Germinal center (tissue), 1 donor: ENCODE data around the gene PGBD5.
"Not testable (repeated sequence)": the region's sequence is repeated elsewhere in the genome, so short reads cannot be mapped to it uniquely, and the experiment has no call there.

Experiments used
- DNase-seq: peaks from one replicate; pipeline ENCODE4 v3.0.0; 2012; ENCODE audit warnings: mixed read lengths, low spot score

The PGBD5 gene

GRCh38 chr1:230425252-230426091 lies 660 bp downstream of the PGBD5 start:
- peak; percentile 11 for DNase-seq

DNA sequence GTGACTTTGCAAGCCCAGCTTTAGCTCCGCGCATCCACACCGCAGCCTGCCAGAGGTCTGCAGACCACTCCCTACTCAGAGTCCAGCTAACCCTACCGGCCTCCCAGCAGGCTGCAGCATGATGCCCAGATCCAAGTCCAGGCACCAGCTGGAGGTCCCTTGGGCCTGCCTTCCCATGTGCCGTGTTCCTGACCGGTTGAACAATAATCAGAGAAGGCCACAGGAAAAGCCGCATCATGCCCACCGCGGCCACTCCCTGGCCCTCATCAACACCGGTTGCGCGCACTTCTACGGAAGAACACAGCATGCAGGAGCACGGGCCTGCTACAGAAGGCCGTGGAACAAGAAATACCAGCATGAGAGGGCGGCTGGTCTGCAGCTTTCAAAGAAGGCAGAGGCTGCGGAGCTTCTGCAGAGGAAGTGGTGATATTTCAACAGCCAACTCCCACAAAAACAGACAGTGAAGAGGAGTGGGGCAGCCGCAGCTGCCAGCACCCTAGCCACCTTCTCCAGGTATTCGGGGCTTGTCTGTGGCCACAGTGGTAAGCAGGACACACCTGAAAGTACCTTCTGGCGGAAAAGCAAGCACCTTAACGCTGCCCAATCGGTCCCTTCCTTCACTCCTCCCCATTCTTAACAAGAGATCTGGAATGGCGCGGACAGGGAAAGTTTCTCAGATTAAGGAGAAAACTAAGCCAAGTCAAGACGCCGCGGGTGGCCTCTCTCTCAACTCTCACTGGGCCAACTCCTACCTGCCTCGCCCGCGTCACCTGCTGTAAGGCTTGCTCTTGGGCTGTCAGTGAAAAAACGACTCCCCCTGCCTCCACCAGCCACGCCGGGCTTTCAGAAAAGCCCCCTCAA lies 1.5 kb downstream of the PGBD5 start:
- no peak for DNase-seq

DNA sequence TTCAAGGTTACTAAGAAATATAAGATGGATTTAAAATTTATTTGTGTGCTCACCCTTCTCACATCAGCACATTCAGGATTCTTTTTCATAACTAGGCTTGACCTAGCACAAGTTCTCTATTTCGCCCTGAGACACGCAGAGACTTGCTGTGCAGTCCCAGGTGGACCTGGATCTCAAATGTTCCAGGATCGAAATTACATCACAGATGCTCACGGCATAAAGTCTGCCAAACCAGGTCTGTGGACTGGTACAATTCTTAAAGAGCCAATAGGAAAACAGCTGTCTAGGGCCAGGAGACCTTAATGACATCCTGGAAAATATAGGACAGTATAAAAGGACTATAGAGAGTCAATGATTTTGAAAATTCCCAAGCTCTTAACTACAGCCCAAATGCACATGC lies 2.2 kb downstream of the PGBD5 start:
- no peak for DNase-seq

- no peak for DNase-seq
Measured at GRCh38 chr1:230423261-230423660, 2.9 kb downstream of the PGBD5 start.

- DNase-seq = no peak
Measured at GRCh38 chr1:230422221-230422981, 3.7 kb downstream of the PGBD5 start.

GRCh38 chr1:230421481-230421880 lies 4.7 kb downstream of the PGBD5 start:
- no peak for DNase-seq

GRCh38 chr1:230420372-230420771 lies 5.8 kb downstream of the PGBD5 start:
- DNase-seq = not testable (repeated sequence)

DNA sequence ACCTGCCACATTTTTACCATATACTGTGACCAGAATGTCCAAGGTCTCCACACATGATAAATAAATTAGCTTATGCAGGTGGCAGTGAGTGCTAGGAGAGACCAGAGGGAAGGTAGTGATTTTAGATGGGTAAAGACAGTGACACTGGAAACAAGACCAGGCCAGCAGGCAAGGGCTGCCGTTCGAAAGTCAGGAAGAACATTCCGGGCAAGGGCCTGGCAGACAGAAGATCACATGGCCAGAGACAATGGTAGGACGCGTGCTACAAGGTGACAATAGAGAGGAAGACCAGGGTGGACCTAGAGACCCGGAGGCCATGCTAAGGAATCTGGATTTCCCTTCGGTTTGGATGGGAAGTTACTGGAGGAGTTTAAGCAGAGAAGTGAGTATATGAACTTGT lies 9.7 kb downstream of the PGBD5 start:
- DNase-seq = no peak

- DNase-seq = no peak
Measured at GRCh38 chr1:230415405-230416132, 10.6 kb downstream of the PGBD5 start.

DNA sequence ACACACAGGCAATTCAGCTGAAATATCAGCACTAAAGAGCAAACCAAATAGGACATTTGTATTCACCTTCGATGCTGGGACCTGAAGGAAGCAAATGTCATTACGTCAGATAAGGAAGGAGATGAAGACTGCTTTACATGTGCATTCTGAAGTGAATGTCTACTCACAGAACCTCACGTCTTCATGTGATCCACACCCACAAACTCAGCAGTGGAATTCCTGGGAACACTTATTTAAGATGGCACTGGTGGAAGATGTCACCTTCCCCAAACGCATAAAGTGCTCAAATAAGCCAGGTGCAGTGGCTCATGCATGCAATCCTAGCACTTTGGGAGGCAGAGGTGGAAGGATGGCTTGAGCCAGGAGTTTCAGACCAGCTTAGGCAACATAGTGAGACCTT lies 11.4 kb downstream of the PGBD5 start:
- no peak for DNase-seq

GRCh38 chr1:230414102-230414501 lies 12.0 kb downstream of the PGBD5 start:
- no peak for DNase-seq

DNA sequence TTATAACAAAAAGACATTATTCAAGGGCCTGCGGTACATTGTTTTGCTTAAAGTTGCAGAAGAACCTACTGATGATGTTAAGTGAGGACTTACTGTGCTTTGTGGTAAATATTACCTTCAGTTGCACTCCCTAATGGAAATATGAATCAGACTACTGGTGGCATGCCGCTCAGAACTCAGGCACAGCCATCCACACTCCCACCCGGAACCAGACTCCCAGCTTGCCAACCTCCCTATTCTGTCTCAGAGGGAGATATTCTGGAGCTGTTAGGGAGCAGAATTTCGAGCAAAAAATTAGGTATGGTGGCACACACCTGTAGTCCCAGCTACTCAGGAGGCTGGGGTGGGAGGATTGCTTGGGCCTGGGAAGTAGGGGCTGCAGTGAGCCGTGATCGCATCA lies 13.1 kb downstream of the PGBD5 start:
- no peak for DNase-seq

GRCh38 chr1:230408971-230409370 lies 17.2 kb downstream of the PGBD5 start:
- DNase-seq = no peak

GRCh38 chr1:230407351-230407750 lies 18.8 kb downstream of the PGBD5 start:
- no peak for DNase-seq

- DNase-seq = not testable (repeated sequence)
Measured at GRCh38 chr1:230406727-230407126, 19.4 kb downstream of the PGBD5 start.

- no peak for DNase-seq
Measured at GRCh38 chr1:230403442-230403841, 22.7 kb downstream of the PGBD5 start.

DNA sequence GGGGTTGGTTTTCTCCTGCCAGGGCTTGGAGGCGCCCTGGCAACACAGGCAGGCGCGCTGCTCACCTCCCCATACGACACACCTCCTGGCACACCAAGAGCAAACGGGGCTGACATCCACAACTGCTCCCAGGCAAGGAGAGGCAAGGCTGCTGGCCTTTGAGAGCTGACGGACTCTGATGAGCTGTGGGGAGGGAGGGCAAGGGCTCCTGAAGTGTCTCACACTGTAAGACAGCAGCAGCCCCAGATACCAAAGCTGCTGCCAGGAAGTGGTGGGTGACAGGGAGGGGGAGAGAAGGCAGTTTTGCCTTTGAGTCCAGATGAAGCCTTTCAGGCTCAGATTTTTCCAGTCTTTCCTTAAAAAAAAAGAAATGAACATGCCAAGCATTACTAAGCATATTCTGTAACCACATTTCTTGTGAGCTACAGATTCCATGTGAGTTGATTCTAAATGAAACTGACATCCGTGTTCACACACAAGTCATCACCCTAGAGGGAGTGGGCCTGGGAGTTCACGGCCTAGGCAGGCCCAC lies 24.3 kb downstream of the PGBD5 start:
- DNase-seq = no peak

GRCh38 chr1:230401101-230401500 lies 25.0 kb downstream of the PGBD5 start:
- DNase-seq = no peak

DNA sequence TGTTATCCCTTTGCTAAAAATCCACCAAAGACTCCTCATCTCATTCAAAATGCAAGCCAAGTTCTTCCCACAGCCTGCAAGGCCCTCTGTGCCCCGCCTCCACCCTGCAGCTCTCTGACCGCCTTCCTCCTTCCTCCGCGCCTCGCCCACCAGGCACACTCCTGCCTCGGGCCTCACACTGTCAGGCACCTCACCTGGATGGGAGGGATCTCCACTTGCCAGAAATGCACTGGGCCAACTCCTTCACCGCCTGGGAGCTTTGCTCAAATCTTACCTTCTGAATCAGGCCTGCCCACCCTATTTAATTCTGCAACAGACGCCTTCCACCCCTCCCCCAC lies 26.2 kb downstream of the PGBD5 start:
- no peak for DNase-seq

DNA sequence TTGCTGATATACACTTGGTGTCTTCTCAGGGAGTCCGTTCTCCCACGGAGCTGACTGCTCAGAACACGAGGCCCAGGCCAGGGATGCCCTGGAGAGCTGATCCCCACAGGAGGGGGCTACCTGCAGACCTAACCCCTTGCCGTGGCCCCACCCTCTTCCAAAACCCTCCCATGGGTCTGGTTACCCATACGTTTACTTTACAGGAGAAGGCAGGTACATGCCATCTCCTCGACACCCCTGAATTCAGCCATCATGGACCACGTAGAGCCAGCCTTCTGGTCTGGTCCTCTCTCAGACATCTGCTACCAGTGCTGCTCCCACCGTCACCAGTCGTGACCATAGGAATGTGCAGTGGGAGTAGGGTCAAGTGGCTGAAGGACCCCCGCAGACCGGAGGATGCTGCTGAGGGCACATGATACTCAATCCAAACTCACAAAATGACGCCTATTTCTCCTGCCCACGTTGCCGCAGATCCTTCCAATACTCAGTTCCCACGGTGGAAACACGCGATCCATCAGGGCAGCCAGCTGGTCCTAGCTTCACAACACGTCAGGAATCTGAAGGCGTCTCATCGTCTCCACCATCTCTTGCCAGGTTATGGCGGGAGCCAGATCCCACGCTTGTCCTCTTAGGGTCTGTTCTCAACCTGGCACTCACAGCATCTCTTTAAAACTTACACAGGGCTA lies 26.7 kb downstream of the PGBD5 start:
- DNase-seq = no peak

DNA sequence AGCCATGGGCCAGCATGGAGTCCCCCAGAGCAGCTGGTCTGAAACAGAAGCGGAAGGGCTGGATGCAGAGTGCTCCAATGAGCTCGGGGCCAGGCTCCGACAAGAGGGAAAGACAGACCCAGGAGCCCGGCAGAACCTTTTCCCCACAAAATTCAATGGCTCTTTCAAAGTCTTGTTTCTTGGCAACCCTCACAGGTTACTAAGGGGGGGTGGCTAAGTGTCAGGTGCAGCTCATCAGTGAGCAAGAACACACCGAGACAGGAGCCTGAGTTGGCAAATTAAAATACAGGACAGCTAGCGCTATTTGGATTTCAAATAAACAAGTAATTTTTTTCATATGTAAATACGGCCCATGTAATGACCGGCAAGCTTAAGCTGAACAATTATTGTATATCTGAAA lies 27.3 kb downstream of the PGBD5 start:
- DNase-seq = no peak
